Activated effector memory CD4-positive, alpha-beta T cell treated with anti-CD3 and anti-CD28 coated beads, Interleukin-2, amount 50 U/mL, for 16 hours (primary cell): ENCODE data around the gene MMP26.

Experiments
- DNase-seq: peaks from one replicate; pipeline ENCODE4 v3.0.0-alpha.2; 2020

Gene MMP26

GRCh38 chr11:4727171-4727570, 22.6 kb downstream of the MMP26 start:
- no peak for DNase-seq

GRCh38 chr11:4740735-4741134, 36.2 kb downstream of the MMP26 start:
- DNase-seq: no peak

GRCh38 chr11:4748438-4748837, 43.9 kb downstream of the MMP26 start:
- DNase-seq: no peak

GRCh38 chr11:4751201-4751600, 46.6 kb downstream of the MMP26 start:
- DNase-seq: no peak
